Activated naive CD4-positive, alpha-beta T cell treated with anti-CD3 and anti-CD28 coated beads, Interleukin-2, amount 50 U/mL, for 24 hours (primary cell): ENCODE results near the gene SORBS2.
"Not testable (repeated sequence)": the region's sequence is repeated elsewhere in the genome, so short reads cannot be mapped to it uniquely, and the experiment has no call there.

ENCODE experiments used
- H3K27ac Mint-ChIP-seq: one replicate; pipeline ENCODE4 v1.8.0; 2021; ENCODE audit warnings: mild to moderate bottlenecking, mixed read lengths
- H3K27me3 Mint-ChIP-seq: one replicate; pipeline ENCODE4 v1.8.0; 2021; ENCODE audit warnings: mixed read lengths
- H3K36me3 Mint-ChIP-seq: one replicate; pipeline ENCODE4 v1.8.0; 2021; ENCODE audit warnings: mixed read lengths
- H3K4me1 Mint-ChIP-seq: one replicate; pipeline ENCODE4 v1.8.0; 2021; ENCODE audit warnings: mixed read lengths
- H3K4me3 Mint-ChIP-seq: one replicate; pipeline ENCODE4 v1.8.0; 2021; ENCODE audit warnings: mild to moderate bottlenecking, mixed read lengths
- H3K9me3 Mint-ChIP-seq: one replicate; pipeline ENCODE4 v1.8.0; 2021; ENCODE audit warnings: mixed read lengths

The SORBS2 gene

DNA sequence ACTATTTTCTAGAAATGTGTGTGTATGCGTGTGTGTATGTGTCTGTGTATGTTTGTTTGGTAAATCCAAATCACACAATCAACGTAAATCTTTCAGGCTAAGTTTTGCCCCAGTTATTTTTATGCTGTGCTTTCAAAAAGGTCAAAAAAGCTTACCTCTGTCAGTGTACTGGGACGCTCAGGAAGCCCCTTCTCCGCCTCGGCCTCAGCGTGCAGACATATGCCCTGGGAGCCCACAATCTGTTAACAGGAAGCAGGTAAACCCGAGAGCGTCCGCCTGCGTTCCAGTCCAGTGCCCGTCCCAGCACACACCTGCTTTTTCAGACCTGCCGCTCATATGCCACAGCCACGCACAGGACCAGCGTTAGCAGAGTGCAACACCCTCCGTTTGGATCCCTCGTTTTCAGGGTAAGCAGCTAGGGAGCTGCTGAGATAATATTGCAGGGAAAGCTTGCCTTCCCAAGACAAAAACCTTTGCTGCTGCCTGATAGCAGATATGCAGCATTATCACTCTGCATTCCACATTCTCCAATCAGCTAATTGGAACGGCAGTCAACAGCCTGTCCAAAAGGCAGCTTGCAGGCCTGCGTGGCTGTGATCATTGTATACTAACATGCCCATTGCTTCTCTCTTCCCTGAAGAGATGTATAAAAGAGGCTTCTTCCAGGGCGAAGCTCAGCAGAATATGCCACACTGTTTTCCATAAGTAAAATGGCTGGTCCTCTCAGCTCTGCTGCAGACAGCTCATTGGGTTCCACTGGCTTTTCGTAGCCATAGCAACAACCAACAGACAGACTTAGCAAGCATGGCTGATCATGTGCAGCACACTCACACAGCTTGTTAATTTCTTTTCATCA is at the start of gene SORBS2:
Gene SORBS2 (minus strand): TSS at position 686 of the 856 bp plus-strand sequence. CDS start 121,623 bp downstream, outside the sequence.
- Mint-ChIP-seq H3K27ac (no peak within 1 kb of the TSS), H3K27me3 (peaks cover 6% of the 10 kb centered on the region), H3K9me3 (no peaks in the 10 kb centered on the region), H3K4me1 (no peaks in the 10 kb centered on the region), H3K36me3 (no peaks in the 10 kb centered on the region), H3K4me3 (no peak within 1 kb of the TSS)

- H3K9me3 Mint-ChIP-seq, result no peaks in the 10 kb centered on the region
- no peaks in the 10 kb centered on the region for H3K36me3 Mint-ChIP-seq
- H3K27ac Mint-ChIP-seq, result no peak overlapping the region
- no peaks in the 10 kb centered on the region for H3K4me1 Mint-ChIP-seq
- no peak overlapping the region for H3K4me3 Mint-ChIP-seq
- peaks cover 3% of the 10 kb centered on the region for H3K27me3 Mint-ChIP-seq
Measured at GRCh38 chr4:185859111-185859510, 47.1 kb upstream of the SORBS2 start.

GRCh38 chr4:185857561-185857960 is 45.6 kb upstream of the SORBS2 start:
- H3K27ac Mint-ChIP-seq, H3K4me3 Mint-ChIP-seq, H3K36me3 Mint-ChIP-seq, H3K27me3 Mint-ChIP-seq, H3K9me3 Mint-ChIP-seq, H3K4me1 Mint-ChIP-seq: not testable (repeated sequence)

DNA sequence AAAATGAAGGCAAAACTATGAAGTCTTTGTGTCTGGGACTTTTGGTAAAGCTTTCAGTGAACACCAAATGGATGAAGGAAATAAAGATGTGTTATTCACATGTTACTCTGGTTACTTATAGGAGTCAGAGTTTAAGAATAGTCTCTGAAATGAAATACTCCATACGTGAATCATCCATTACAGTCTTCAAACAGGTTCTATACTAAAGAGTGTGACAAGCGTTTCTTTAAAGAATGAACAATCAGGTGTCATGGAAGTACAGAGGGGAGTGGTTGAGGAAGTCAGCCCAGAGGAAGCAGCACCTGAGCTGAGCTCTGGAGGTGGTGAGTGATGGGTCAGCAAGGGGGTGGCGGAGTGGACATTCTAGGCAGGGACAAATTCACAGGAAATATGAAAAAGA is 41.8 kb upstream of the SORBS2 start:
- Mint-ChIP-seq H3K4me3 (no peak overlapping the region), H3K4me1 (no peaks in the 10 kb centered on the region), H3K27ac (no peak overlapping the region), H3K9me3 (no peaks in the 10 kb centered on the region), H3K27me3 (no peaks in the 10 kb centered on the region), H3K36me3 (no peaks in the 10 kb centered on the region)

DNA sequence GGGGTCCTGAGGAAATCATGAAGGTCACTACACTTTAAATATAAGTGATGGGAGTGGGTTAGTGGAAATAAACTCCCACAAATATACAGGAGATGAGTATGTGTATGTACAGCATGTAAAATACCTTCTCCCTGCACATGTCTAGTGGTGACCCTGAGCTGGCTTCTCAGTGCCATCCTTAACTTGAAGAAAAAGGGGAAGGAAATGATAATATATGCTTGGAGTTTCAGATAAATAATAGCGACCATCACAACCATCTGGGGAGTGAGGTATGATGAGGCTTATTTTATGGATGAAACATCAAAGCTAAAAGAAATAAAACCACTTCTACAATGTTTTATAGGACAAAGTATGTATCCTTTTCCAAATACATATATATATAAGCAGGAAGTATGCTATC is 41.0 kb upstream of the SORBS2 start:
- H3K27ac Mint-ChIP-seq, result no peak overlapping the region
- H3K9me3 Mint-ChIP-seq, result no peaks in the 10 kb centered on the region
- no peaks in the 10 kb centered on the region for H3K36me3 Mint-ChIP-seq

DNA sequence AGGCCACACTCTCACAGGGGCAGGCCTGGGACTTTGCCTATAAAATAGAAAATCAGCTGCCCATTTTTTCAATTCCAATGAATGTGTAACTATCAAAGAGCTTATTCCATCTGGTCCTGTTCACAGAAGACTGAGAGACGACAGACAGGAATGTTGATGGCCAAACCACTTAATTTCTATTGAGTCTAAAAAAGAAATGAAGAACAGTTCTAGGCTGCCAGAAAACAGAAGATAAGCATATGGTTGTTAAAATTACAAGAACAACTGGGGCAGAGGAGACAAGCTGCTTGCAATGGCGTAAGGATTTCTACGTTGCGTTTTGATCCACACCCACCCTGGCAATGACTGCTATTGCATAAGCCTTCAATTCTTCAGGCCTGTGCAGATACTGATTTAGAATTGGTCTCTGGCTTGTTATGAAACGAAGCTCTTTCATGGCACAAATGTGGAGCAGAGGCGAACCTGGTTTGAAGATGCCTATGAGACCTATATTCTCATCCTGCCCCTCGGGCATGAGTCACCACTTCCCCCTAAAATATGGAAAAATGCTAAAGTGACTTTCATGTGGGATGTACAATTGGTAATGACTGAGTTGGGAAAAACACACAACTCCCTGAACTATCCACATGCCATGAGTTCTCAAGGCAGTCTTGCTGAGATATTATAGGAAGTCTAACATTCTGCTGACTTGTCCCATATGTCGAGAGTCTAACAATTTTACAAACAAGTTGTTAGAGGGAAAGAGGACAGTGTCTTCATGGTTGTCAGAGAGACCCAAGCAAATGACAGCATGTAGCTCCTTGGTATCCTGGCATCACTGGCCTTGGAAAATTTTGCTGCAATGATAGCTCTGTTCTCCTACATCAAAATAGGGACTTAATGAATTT is 37.9 kb upstream of the SORBS2 start:
- H3K36me3 Mint-ChIP-seq, result no peaks in the 10 kb centered on the region
- no peak overlapping the region for H3K4me3 Mint-ChIP-seq
- H3K27me3 Mint-ChIP-seq, result no peaks in the 10 kb centered on the region
- peaks cover 9% of the 10 kb centered on the region for H3K9me3 Mint-ChIP-seq
- H3K4me1 Mint-ChIP-seq, result no peaks in the 10 kb centered on the region
- H3K27ac Mint-ChIP-seq, result no peak overlapping the region

More for the DNA sequence above, 41.0 kb upstream of the SORBS2 start:
- no peaks in the 10 kb centered on the region for H3K27me3 Mint-ChIP-seq
- H3K4me1 Mint-ChIP-seq, result no peaks in the 10 kb centered on the region
- H3K4me3 Mint-ChIP-seq, result no peak overlapping the region

DNA sequence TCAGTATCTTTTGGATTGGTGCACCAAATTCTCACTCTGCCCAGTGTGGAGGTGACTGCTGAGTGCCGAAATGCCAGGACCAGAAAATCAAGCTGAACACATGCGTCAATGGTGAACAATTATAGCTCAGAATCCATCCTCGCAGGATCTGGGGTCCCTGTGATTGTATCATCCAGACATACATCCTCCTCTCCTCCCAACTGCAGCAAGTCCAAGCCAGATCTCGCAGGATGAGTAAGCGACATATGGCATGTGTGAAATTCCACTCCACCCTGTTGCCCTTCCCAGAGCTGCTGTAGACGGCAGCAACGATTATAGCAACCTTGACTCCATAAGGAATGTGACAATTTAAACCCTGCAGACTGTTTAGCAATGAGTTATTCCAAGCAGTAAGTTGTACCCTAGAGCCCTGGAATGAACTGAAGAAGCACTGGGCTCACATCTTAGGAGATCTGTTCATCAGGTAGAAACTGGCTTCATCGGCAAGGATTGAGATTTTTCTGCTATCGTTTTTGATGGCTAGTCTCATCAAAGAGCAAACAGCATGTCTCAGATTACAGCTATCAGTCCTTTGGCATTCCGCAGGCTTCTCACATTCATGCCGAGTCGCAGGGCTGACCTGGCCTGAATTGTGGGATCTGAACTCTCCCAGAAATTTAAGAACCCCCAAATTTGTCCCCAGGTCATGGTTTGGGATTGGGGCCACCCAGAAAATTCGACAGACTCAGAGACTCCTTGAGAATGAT is 35.5 kb upstream of the SORBS2 start:
- Mint-ChIP-seq H3K27me3 (no peaks in the 10 kb centered on the region), H3K36me3 (no peaks in the 10 kb centered on the region), H3K9me3 (peaks cover 15% of the 10 kb centered on the region)

GRCh38 chr4:185846505-185847150 is 34.6 kb upstream of the SORBS2 start:
- H3K9me3 Mint-ChIP-seq, result peaks cover 15% of the 10 kb centered on the region
- H3K4me3 Mint-ChIP-seq, result no peak overlapping the region
- no peaks in the 10 kb centered on the region for H3K4me1 Mint-ChIP-seq
- no peak overlapping the region for H3K27ac Mint-ChIP-seq
- no peaks in the 10 kb centered on the region for H3K27me3 Mint-ChIP-seq
- no peaks in the 10 kb centered on the region for H3K36me3 Mint-ChIP-seq

More for the DNA sequence above, 35.5 kb upstream of the SORBS2 start:
- Mint-ChIP-seq H3K27ac (no peak overlapping the region), H3K4me1 (no peaks in the 10 kb centered on the region), H3K4me3 (no peak overlapping the region)

GRCh38 chr4:185845966-185846365 is 34.0 kb upstream of the SORBS2 start:
- no peak overlapping the region for H3K4me3 Mint-ChIP-seq
- no peaks in the 10 kb centered on the region for H3K4me1 Mint-ChIP-seq
- H3K9me3 Mint-ChIP-seq, result peaks cover 15% of the 10 kb centered on the region

DNA sequence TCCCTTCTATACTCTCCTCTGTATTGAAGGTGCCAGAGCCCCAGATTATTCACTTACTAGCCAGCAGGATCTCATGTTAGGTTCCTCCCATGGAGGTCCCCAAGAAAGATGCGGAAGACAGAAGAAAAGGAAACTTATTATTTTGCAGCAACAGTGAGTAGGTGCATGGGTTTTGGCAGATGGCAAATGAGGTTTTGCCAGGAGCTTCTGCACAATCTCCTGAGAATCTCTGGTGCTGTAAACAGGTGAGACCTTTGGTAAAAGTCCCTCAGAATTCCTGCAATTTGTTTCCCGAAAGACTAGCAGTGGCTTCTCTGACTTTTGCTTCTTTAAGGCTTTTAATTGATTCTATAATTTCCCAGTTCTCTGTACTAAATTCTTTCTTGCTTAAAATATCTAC is 29.5 kb upstream of the SORBS2 start:
- no peaks in the 10 kb centered on the region for H3K36me3 Mint-ChIP-seq

More at GRCh38 chr4:185845966-185846365, 34.0 kb upstream of the SORBS2 start:
- H3K27ac Mint-ChIP-seq, result no peak overlapping the region
- H3K27me3 Mint-ChIP-seq, result no peaks in the 10 kb centered on the region
- H3K36me3 Mint-ChIP-seq, result no peaks in the 10 kb centered on the region

DNA sequence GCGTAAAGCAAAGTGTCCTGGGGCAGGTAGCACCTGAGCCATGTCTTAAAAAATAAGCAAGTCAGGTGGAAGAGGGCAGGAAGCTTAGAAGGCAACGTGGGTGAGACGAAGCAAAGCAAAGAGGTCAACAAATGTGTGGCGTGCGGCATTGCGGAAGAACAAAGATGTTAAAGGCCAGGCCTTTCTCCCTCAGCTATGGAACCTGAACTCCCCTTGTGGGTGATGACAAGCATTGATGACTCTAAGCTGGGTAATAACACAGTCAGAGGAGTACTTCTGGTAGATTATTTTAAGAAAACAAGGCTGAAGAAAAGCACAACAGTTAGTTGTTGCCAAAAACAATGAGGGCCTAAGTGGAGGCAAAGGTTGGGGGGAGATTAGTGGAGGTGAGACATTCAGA is 29.0 kb upstream of the SORBS2 start:
- no peaks in the 10 kb centered on the region for H3K27me3 Mint-ChIP-seq
- H3K36me3 Mint-ChIP-seq, result no peaks in the 10 kb centered on the region

More for the DNA sequence above, 29.5 kb upstream of the SORBS2 start:
- Mint-ChIP-seq H3K9me3 (peaks cover 15% of the 10 kb centered on the region), H3K27ac (no peak overlapping the region), H3K27me3 (no peaks in the 10 kb centered on the region), H3K4me3 (no peak overlapping the region), H3K4me1 (no peaks in the 10 kb centered on the region)

DNA sequence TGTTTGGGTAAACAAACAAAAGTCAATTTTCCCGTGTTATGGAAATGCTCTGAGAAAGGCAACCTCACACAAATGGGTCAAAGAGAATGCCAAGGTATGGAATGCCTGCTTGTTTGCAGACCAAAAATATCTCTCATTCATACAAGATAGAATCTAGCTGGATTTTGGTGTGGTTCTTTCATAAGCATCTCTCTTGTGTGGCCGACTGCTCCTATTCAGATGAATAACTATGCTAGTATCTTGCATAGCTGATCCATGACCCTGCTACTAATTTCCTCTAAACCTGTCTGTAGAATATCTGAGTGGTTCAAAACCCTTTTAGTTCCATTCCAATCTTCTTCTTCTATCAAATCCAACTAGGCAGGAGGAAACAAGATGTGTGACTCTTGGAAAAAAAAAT is 28.2 kb upstream of the SORBS2 start:
- H3K9me3 Mint-ChIP-seq, result peaks cover 6% of the 10 kb centered on the region
- no peaks in the 10 kb centered on the region for H3K4me1 Mint-ChIP-seq
- no peaks in the 10 kb centered on the region for H3K36me3 Mint-ChIP-seq
- no peak overlapping the region for H3K27ac Mint-ChIP-seq
- H3K4me3 Mint-ChIP-seq, result no peak overlapping the region
- H3K27me3 Mint-ChIP-seq, result peaks cover 2% of the 10 kb centered on the region

More for the DNA sequence above, 29.0 kb upstream of the SORBS2 start:
- Mint-ChIP-seq H3K4me3 (no peak overlapping the region), H3K4me1 (no peaks in the 10 kb centered on the region), H3K9me3 (peaks cover 13% of the 10 kb centered on the region), H3K27ac (no peak overlapping the region)

DNA sequence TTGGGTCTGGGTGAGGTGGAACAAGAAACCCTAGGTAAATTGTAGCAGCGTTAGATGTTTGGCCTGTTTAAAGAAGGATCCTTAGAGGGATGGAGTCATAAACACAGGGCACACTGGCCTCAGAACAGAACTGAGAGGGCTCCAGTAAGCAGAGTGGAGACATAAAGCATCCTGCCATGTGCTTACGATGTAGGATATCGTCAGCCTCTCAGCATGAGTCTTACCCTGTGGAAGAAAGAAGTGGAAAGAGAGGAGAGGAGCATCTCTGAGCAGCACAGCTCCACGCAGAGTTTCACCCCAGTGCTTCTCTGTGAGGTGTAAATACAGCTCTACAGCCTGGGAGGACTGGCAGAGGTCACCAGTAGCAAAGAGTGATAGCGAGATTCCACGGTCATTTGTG is 27.8 kb upstream of the SORBS2 start:
- peaks cover 6% of the 10 kb centered on the region for H3K9me3 Mint-ChIP-seq

DNA sequence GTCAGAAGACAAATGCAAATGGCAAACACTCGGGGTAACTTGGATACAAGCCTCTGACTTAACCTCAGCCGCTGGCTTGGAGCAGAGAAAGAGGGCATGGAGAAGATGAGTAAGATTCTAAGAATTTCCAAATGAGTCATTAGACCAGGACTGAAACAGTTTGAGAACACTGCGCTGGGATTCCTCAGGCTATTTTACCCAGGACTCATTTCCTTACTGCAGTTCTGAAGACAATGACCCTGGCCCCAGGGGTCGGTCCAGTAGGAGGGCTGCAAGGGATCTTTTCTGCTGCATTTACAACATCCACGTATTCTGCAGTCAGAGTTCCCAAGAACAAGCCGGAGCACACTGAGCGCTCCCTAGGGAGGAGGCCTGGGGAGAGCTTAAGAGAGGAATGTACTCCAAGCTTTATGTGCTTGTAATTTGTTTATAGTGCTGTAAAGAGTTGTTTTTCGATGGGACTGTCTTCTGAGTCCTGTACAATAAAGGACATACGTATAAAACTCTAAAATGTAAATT is 27.3 kb upstream of the SORBS2 start:
- Mint-ChIP-seq H3K27me3 (peaks cover 3% of the 10 kb centered on the region), H3K4me3 (no peak overlapping the region), H3K36me3 (no peaks in the 10 kb centered on the region), H3K4me1 (no peaks in the 10 kb centered on the region), H3K27ac (no peak overlapping the region), H3K9me3 (peaks cover 5% of the 10 kb centered on the region)

More for the DNA sequence above, 27.8 kb upstream of the SORBS2 start:
- Mint-ChIP-seq H3K27ac (no peak overlapping the region), H3K4me1 (no peaks in the 10 kb centered on the region), H3K36me3 (no peaks in the 10 kb centered on the region), H3K27me3 (peaks cover 3% of the 10 kb centered on the region), H3K4me3 (no peak overlapping the region)
